HepG2 (cell line): ENCODE results near the gene AKNA. TPM values are rescaled to one million over a fixed set of nuclear protein-coding genes. Genes with fewer than 3 reads are reported as not detected.

ENCODE experiments used
- ATAC-seq: fragments of 200-7000 bp; cut with Tn5 transposase; 3 replicates; pipeline ENCODE4 v1.9.1; 2020; ENCODE audit warnings: mild to moderate bottlenecking, moderate library complexity
- BruUV-seq: library from RNA; stranded (reverse); fragments of 400-500 nt; replicated peaks from 2 replicates; lab custom pipeline; 2021; lab: Mats Ljungman, UMichigan
- CTCF ChIA-PET: fragments of 300-600 bp; formaldehyde crosslinking; extraction: SDS; loops from one replicate; lab custom pipeline; 2021; ENCODE audit warnings: low total read pairs, inconsistent platforms, low intra/inter-chr PET ratio; lab: Yijun Ruan, JAX
- POLR2A ChIA-PET: fragments of 350-600 bp; sonication (Branson Sonifier 250); formaldehyde crosslinking; loops from one replicate; lab custom pipeline; 2020; ENCODE audit warnings: antibody characterized with exemption, inconsistent platforms; lab: Yijun Ruan, JAX
- DNase-seq: peaks from one replicate; pipeline ENCODE4 v3.0.0-alpha.2; 2015; ENCODE audit warnings: low spot score
- FAIRE-seq: peaks from 3 replicates; lab custom pipeline; 2011; peaks lifted over from hg19 to GRCh38; lab: Jason Lieb, UNC
- H2AFZ ChIP-seq: one replicate; pipeline ENCODE4 v1.6.1; 2011; ENCODE audit warnings: low read length, inconsistent platforms
- H3K27ac ChIP-seq: fragments of 300-600 bp; 3 replicates; pipeline ENCODE4 v1.8.0; 2011; ENCODE audit warnings: mixed run types, mild to moderate bottlenecking, mixed read lengths, low read length, inconsistent platforms; ENCODE audit not compliant: insufficient read depth; ENCODE audit errors: extremely low read length
- H3K27me3 ChIP-seq, 2 experiments: fragments of 200-600 bp in 1 of 2; 2 replicates in 1 of 2; 3 replicates in 1 of 2; pipeline versions ENCODE4 v1.6.0 to v1.8.0; 2011; ENCODE audit warnings: low read length in 2 of 2, mild to moderate bottlenecking in 2 of 2, moderate library complexity in 2 of 2, inconsistent platforms in 1 of 2; ENCODE audit not compliant: insufficient read depth in 2 of 2, control insufficient read depth in 1 of 2
- H3K36me3 ChIP-seq, 2 experiments: fragments of 200-600 bp in 1 of 2; replicated peaks in 1 of 2; 2 replicates in 1 of 2; 3 replicates in 1 of 2; pipeline versions ENCODE4 v1.5.1 to v1.8.0; 2011; ENCODE audit warnings: low read length in 2 of 2, inconsistent platforms in 1 of 2; ENCODE audit not compliant: insufficient read depth in 2 of 2, control insufficient read depth in 1 of 2
- H3K4me1 ChIP-seq: 2 replicates; pipeline ENCODE4 v1.5.1; 2012; ENCODE audit warnings: low read length, inconsistent platforms; ENCODE audit not compliant: insufficient read depth
- H3K4me2 ChIP-seq: 2 replicates; pipeline ENCODE4 v1.6.0; 2011; ENCODE audit warnings: low read depth, low read length, inconsistent platforms
- H3K4me3 ChIP-seq, 3 experiments: fragments of 200-600 bp in 1 of 3; sonication (generic), shearing (Covaris generic) in 1 of 3; replicated peaks in 1 of 3; 2 replicates each; pipeline ENCODE4 v1.5.1; 2011 to 2016; ENCODE audit warnings: low read length in 3 of 3, inconsistent platforms in 2 of 3, low read depth in 2 of 3, mild to moderate bottlenecking in 2 of 3, control low read depth in 1 of 3, mixed read lengths in 1 of 3; ENCODE audit not compliant: insufficient read depth in 1 of 3
- H3K79me2 ChIP-seq: one replicate; pipeline ENCODE4 v1.6.1; 2011; ENCODE audit warnings: low read length, inconsistent platforms; ENCODE audit not compliant: insufficient read depth
- H3K9ac ChIP-seq: 2 replicates; pipeline ENCODE4 v1.6.0; 2011; ENCODE audit warnings: mild to moderate bottlenecking, low read depth, low read length, inconsistent platforms; ENCODE audit not compliant: insufficient read depth
- H3K9me3 ChIP-seq: 2 replicates; pipeline ENCODE4 v1.5.1; 2012; ENCODE audit warnings: mild to moderate bottlenecking, low read length
- H4K20me1 ChIP-seq: 2 replicates; pipeline ENCODE4 v1.6.0; 2011; ENCODE audit warnings: inconsistent platforms, mild to moderate bottlenecking, low read length, moderate library complexity; ENCODE audit not compliant: insufficient read depth
- CHD4 ChIP-seq: fragments of 200-600 bp; sonication (generic); IDR thresholded peaks from 2 replicates; pipeline ENCODE4 v1.7.0; 2017; ENCODE audit warnings: mild to moderate bottlenecking, low read length, borderline replicate concordance
- KDM1A ChIP-seq: IDR thresholded peaks from 2 replicates; pipeline ENCODE4 v1.6.1; 2016; ENCODE audit warnings: missing compliant biosample characterization
- KLF16 ChIP-seq, 2 experiments: sonication (generic) in 1 of 2; formaldehyde crosslinking in 1 of 2; IDR thresholded peaks; 2 replicates each; pipeline versions ENCODE4 v1.6.1 to v1.8.0; 2016 to 2023; ENCODE audit warnings: missing genetic modification reagents in 2 of 2, missing compliant biosample characterization in 1 of 2
- KLF9 ChIP-seq: IDR thresholded peaks from 2 replicates; pipeline ENCODE4 v1.6.1; 2016; ENCODE audit warnings: low read depth
- POLR2A ChIP-seq, 2 experiments: IDR thresholded peaks; 2 replicates each; pipeline ENCODE4 v1.6.1; 2011; ENCODE audit warnings: low read depth in 2 of 2, low read length in 2 of 2, mild to moderate bottlenecking in 1 of 2, moderate library complexity in 1 of 2; ENCODE audit not compliant: insufficient read depth in 1 of 2
- POLR2AphosphoS2 ChIP-seq: IDR thresholded peaks from 2 replicates; pipeline ENCODE4 v1.6.1; 2011; ENCODE audit warnings: low read depth, low read length, improper control_type of control experiment
- RARG ChIP-seq: sonication (generic); formaldehyde crosslinking; IDR thresholded peaks from 2 replicates; pipeline ENCODE4 v1.4.0; 2020; ENCODE audit warnings: low read depth, mild to moderate bottlenecking, missing genetic modification reagents
- REPIN1 ChIP-seq: sonication (generic); formaldehyde crosslinking; IDR thresholded peaks from 2 replicates; pipeline ENCODE4 v1.8.0; 2022; ENCODE audit warnings: missing genetic modification reagents, low read depth, mild to moderate bottlenecking, borderline replicate concordance
- ZFP41 ChIP-seq: sonication (generic); formaldehyde crosslinking; IDR thresholded peaks from 2 replicates; pipeline ENCODE4 v1.4.0; 2020; ENCODE audit warnings: mild to moderate bottlenecking, missing genetic modification reagents, borderline replicate concordance
- ZFP62 ChIP-seq: sonication (generic); formaldehyde crosslinking; IDR thresholded peaks from 2 replicates; pipeline ENCODE4 v1.4.0; 2020; ENCODE audit warnings: missing genetic modification reagents
- ZNF101 ChIP-seq: sonication (generic); formaldehyde crosslinking; IDR thresholded peaks from 2 replicates; pipeline ENCODE4 v1.4.0; 2020; ENCODE audit warnings: mild to moderate bottlenecking, low read depth, missing genetic modification reagents, borderline replicate concordance
- ZNF432 ChIP-seq: sonication (generic); formaldehyde crosslinking; IDR thresholded peaks from 2 replicates; pipeline ENCODE4 v1.5.0; 2020; ENCODE audit warnings: missing genetic modification reagents, mild to moderate bottlenecking, borderline replicate concordance
- ZNF605 ChIP-seq: sonication (generic); formaldehyde crosslinking; IDR thresholded peaks from 2 replicates; pipeline ENCODE4 v1.8.0; 2022; ENCODE audit warnings: mild to moderate bottlenecking, missing genetic modification reagents
- ZNF660 ChIP-seq: sonication (generic); formaldehyde crosslinking; IDR thresholded peaks from 2 replicates; pipeline ENCODE4 v1.5.1; 2020; ENCODE audit warnings: mild to moderate bottlenecking, low read depth, missing genetic modification reagents, borderline replicate concordance
- ZNF7 ChIP-seq: IDR thresholded peaks from 2 replicates; pipeline ENCODE4 v1.6.1; 2016; ENCODE audit warnings: missing biosample characterization, missing genetic modification reagents
- WGBS: methylation state at CpG from one replicate; pipeline ENCODE4 v1.1.6; 2017; ENCODE audit warnings: low lambda C conversion rate; 5-methylcytosine and 5-hydroxymethylcytosine counted together
- in situ Hi-C: cut with HindIII; loops from 2 replicates; pipeline ENCODE4 v1.10.0; 2017; ENCODE audit warnings: low pct_unique_long_range_greater_than_20kb; ENCODE audit not compliant: extremely low pct_ligation_motif_present
- intact Hi-C: fragments of 100-400 bp; cut with micrococcal nuclease; formaldehyde crosslinking; loops from one replicate; pipeline ENCODE4 v1.10.0; 2022; ENCODE audit not compliant: unreplicated experiment
- polyA plus RNA-seq, 8 experiments: library from polyadenylated mRNA; depleted of rRNA in 3 of 8; stranded (reverse) in 7 of 8; unstranded in 1 of 8; fragments of >200 nt; fragmentation: Illumina TruSeq in 4 of 8; extraction: Trizol in 4 of 8; gene quantifications; 2 replicates each; pipeline versions ENCODE4 v1.2.1 to v1.2.3, GENCODE V29; 2011 to 2016; ENCODE audit warnings: low read depth in 4 of 8, missing spikeins in 1 of 8, mixed read lengths in 1 of 8; ENCODE audit not compliant: insufficient read depth in 1 of 8
- total RNA-seq, 5 experiments: library from RNA; depleted of rRNA; stranded (reverse); fragments of >200 nt; fragmentation: Illumina TruSeq; extraction: Trizol; gene quantifications; 2 replicates each; pipeline ENCODE4 v1.2.3, GENCODE V29; 2016; ENCODE audit warnings: low read depth in 1 of 5
- TF ChIP-seq, protein P1 (sequence below): sonication (generic); formaldehyde crosslinking; IDR thresholded peaks from 2 replicates; pipeline ENCODE4 v1.4.0; 2020; ENCODE audit warnings: missing genetic modification reagents, borderline replicate concordance
- TF ChIP-seq, protein P2 (sequence below), 2 experiments: fragments of 450-650 bp in 1 of 2; sonication (generic) in 1 of 2; formaldehyde crosslinking; IDR thresholded peaks; 2 replicates each; pipeline versions ENCODE4 v1.5.0 to v1.8.0; 2020 to 2022; ENCODE audit warnings: mild to moderate bottlenecking in 1 of 2, missing genetic modification reagents in 1 of 2
- TF ChIP-seq, protein P3 (sequence below): sonication (generic); formaldehyde crosslinking; IDR thresholded peaks from 2 replicates; pipeline ENCODE4 v1.5.0; 2020; ENCODE audit warnings: mild to moderate bottlenecking, missing genetic modification reagents
- TF ChIP-seq, protein P4 (sequence below): sonication (generic); formaldehyde crosslinking; IDR thresholded peaks from 2 replicates; pipeline ENCODE4 v1.4.0; 2020; ENCODE audit warnings: mild to moderate bottlenecking, missing genetic modification reagents

Gene AKNA
- total and polyA plus RNA-seq, 2 of the 13 experiments (the other 11 are each of a cell fraction or from before 2014, with no cell fraction given), result 3.0 to 3.1 TPM

DNA sequence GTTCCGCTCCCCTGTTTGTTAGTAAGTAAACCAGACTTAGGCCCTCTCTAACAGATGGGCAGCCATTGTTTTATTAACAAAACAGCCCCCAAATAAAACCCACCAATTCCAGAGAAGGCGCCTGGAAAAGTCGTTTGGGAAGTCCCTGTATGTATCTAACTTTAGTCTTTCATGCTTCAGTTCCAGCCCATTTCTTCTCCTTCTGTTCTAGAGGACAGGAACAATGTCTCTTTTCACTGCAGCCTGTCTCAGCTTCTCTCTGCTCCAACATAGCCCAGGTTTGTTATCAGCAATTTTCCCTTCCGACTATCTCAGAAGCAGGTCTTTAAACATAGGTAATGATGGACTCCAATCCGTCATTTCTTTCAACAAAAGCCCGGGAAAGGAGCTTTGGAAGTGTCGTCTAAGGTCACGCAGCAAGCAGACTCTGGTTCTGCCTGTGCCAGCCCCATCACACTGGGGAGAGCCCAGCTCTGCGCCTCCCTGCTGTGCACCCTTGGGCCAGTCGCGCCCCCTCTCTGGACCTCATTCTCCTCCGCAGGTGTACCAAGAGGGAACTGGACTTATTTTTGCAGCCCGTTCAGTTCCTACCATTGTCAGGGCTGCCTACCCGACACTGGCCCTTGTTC, 9.6 kb upstream of the AKNA start:
- H2AFZ ChIP-seq, result no peak overlapping the region
- intact Hi-C loops (no loop called here), in situ Hi-C loops (no loop called here)
- peak overlapping the region; percentile 64; the same call in 1 of the 2 replicates for H3K9ac ChIP-seq
- TSS peak; percentile 63 for BruUV-seq
- H3K4me1 ChIP-seq, result peaks cover 53% of the 10 kb centered on the region
- no peaks in the 10 kb centered on the region for H4K20me1 ChIP-seq
- POLR2A ChIA-PET, result interaction anchor here (2.0 to 3.0 kb wide), 2 partner anchors 10 to 190 kb away, joined by 5 to 24 read pairs; partner anchors contain the start of genes AKNA and ATP6V1G1
- no peak for DNase-seq
- no peak for FAIRE-seq
- peak; percentile 1; the same call in 2 of the 3 replicates for ATAC-seq
- 34% methylated on average over 14 of the region's 14 CpGs for WGBS
- no peaks in the 10 kb centered on the region for H3K9me3 ChIP-seq
- CTCF ChIA-PET, result no interaction called here
- peak overlapping the region; percentile 88 for H3K4me2 ChIP-seq
- peak overlapping the region; percentile 18 for H3K27ac ChIP-seq
- H3K4me3 ChIP-seq, result peak overlapping the region; percentile 74 to 85 (median 76)
- H3K36me3 ChIP-seq, result no peaks in the 10 kb centered on the region
- no peaks in the 10 kb centered on the region for H3K27me3 ChIP-seq
- no peaks in the 10 kb centered on the region for H3K79me2 ChIP-seq
- TF ChIP-seq, protein P1, sequence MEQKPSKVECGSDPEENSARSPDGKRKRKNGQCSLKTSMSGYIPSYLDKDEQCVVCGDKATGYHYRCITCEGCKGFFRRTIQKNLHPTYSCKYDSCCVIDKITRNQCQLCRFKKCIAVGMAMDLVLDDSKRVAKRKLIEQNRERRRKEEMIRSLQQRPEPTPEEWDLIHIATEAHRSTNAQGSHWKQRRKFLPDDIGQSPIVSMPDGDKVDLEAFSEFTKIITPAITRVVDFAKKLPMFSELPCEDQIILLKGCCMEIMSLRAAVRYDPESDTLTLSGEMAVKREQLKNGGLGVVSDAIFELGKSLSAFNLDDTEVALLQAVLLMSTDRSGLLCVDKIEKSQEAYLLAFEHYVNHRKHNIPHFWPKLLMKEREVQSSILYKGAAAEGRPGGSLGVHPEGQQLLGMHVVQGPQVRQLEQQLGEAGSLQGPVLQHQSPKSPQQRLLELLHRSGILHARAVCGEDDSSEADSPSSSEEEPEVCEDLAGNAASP (CRISPR knock-in tag), result no peak
- TF ChIP-seq ZNF605 (CRISPR knock-in tag) (peak; percentile 24; the same call in 1 of the 2 replicates), ZNF660 (CRISPR knock-in tag) (no peak), KLF16 (CRISPR knock-in tag; IDR thresholded peaks at IDR 0.05) (0 out of 4 replicates have a peak, but pooled peaks of 1 of the 2 experiments have one; percentile 16), ZNF432 (no peak), POLR2A (IDR thresholded peaks at IDR 0.05; ENCODE audit: insufficient read depth in 1 of 2, low read depth in 2 of 2, low read length in 2 of 2) (peak in 1 of 2 experiments; percentile 16; a peak in 1 of 4 replicates), POLR2AphosphoS2 (no peak), REPIN1 (0 out of 2 replicates have a peak, but pooled peaks have one; percentile 9), CHD4 (peak; percentile 98), RARG (CRISPR knock-in tag) (no peak), KLF9 (CRISPR knock-in tag) (no peak), ZFP62 (CRISPR knock-in tag) (no peak), KDM1A (CRISPR knock-in tag) (peak; percentile 48), ZFP41 (CRISPR knock-in tag) (0 out of 2 replicates have a peak, but pooled peaks have one; percentile 3), ZNF7 (CRISPR knock-in tag) (no peak), ZNF101 (CRISPR knock-in tag) (no peak)
- TF ChIP-seq, protein P2, sequence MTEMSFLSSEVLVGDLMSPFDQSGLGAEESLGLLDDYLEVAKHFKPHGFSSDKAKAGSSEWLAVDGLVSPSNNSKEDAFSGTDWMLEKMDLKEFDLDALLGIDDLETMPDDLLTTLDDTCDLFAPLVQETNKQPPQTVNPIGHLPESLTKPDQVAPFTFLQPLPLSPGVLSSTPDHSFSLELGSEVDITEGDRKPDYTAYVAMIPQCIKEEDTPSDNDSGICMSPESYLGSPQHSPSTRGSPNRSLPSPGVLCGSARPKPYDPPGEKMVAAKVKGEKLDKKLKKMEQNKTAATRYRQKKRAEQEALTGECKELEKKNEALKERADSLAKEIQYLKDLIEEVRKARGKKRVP (CRISPR knock-in tag; IDR thresholded peaks at IDR 0.05), result no peak
- TF ChIP-seq, protein P3, sequence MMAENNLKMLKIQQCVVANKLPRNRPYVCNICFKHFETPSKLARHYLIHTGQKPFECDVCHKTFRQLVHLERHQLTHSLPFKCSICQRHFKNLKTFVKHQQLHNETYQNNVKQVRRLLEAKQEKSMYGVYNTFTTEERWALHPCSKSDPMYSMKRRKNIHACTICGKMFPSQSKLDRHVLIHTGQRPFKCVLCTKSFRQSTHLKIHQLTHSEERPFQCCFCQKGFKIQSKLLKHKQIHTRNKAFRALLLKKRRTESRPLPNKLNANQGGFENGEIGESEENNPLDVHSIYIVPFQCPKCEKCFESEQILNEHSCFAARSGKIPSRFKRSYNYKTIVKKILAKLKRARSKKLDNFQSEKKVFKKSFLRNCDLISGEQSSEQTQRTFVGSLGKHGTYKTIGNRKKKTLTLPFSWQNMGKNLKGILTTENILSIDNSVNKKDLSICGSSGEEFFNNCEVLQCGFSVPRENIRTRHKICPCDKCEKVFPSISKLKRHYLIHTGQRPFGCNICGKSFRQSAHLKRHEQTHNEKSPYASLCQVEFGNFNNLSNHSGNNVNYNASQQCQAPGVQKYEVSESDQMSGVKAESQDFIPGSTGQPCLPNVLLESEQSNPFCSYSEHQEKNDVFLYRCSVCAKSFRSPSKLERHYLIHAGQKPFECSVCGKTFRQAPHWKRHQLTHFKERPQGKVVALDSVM, result no peak
- TF ChIP-seq, protein P4, sequence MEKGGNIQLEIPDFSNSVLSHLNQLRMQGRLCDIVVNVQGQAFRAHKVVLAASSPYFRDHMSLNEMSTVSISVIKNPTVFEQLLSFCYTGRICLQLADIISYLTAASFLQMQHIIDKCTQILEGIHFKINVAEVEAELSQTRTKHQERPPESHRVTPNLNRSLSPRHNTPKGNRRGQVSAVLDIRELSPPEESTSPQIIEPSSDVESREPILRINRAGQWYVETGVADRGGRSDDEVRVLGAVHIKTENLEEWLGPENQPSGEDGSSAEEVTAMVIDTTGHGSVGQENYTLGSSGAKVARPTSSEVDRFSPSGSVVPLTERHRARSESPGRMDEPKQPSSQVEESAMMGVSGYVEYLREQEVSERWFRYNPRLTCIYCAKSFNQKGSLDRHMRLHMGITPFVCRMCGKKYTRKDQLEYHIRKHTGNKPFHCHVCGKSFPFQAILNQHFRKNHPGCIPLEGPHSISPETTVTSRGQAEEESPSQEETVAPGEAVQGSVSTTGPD, result no peak
